ENCODE data around the gene JARID2.
"Not testable (repeated sequence)": the region's sequence is repeated elsewhere in the genome, so short reads cannot be mapped to it uniquely, and the experiment has no call there.

The JARID2 gene

DNA sequence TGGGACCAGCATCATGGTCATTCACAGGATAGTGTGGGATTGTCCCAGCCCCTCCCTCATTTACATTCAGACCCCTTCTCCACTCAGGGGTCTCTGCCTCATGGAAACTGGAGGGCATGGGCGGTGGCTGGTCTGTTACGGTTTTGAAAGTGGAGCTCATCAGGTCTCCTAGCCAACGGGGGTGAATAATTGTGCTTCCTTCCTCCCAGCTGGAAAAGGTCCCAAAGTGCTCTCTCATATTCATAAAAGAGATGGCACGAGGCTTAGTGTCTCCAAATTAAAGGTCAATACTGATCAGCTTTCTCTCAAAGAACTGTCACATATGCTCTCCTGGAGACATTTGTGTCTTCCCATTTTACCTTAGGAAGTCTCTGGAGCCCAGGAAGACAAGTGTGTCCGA lies 19.9 kb downstream of the JARID2 start:
- no peak for FAIRE-seq

DNA sequence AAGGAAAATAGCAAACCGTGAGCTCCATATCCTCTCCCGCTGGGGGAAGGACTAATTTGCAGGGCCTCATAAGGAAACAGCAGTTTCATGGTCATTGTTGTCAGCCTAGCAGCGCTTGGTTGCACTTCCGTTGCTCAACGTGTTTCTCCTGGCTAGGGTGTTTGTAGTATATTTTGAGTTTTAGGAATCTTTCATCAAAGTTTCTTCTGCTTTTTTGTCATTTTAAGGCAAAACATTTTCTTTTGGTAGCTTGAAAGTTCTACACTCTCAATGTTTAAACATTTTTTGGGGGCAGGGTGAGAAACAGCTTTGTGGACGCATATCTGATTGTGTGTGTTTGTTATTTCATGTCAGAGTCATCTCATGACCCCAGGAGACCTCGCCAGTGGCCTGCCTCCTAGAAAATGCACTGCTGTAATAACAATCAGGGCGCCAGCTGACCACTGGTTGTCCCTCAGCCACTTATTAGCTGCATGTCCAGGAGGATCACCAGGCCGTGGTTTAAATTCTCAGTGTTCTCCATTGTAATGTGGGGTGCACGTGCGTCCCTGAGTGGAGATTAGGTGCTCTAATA lies 20.6 kb downstream of the JARID2 start:
- no peak for FAIRE-seq

DNA sequence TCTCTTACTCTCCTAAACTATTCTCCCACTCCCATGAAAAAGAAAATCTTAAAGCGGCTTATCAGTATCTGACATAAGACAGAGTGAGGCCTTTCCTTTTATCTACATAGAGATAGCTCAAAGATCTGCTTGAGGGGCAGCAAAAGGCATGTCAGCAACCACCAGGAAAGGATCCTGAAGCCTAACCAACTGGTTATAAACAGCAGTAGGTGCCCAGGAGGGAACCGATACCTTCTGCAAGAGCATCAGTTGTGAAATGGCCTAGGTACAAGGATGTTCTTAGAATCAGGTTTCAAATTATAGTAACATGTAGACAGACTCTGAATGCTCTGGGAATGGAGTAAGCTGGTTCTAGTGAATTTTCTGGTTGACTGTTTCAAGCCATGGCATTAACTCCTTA lies 21.4 kb downstream of the JARID2 start:
- FAIRE-seq = no peak

DNA sequence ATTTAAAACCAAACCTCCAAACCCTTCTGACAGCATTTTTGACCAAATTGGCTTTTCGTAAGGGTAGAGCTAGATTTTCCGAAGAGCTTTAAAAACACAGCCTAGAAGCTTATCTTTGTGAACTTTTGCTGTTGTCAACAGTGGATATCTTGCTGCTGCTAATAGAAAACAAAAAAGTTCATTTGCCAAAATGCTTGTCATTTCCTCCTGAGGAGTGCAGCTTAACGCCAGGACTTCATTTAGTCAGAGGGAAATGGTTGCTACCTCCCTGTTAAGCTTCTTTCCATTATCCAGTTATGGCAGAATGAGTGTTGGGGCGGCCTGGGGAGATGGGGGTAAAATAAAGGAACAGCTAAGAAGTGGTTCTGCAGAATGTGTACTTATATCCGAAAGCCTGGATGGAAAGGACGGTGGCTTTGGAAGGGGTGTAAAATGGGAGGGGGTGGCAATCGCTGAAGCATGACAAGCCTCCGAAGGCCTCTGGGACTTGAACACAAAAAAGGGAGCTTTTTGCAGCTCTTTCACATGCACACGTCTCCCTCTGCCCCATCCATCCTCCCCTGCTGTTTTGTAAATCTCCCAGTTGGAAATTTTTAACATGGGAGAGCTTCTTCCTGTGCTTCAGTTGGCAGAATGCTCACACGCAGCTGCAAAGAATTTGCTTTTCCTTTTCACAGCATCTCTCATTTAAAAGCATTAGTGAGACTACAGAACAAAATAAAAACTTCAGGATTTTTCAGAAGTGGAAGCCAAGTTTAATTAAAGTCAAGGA lies 22.5 kb downstream of the JARID2 start:
- FAIRE-seq = no peak

DNA sequence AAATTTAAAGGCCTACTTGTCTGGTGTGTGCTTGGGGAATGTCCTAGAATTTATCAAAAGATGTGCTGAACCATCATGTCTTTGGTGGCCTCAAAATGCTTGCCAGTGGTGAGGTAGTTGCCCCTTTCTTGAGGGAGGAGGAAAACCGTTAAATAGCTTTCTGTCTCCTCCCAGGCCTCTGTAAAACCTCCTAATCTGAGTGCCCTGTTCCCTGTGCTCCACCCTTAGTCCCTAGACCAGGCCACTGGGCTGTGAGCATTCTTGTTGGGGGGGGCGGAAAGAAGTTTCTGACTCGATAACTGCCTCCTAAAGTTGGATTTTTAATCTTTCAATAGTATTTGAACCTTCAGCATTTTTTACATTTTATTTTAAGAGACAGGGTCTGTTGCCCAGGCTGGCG lies 23.1 kb downstream of the JARID2 start:
- FAIRE-seq = no peak

DNA sequence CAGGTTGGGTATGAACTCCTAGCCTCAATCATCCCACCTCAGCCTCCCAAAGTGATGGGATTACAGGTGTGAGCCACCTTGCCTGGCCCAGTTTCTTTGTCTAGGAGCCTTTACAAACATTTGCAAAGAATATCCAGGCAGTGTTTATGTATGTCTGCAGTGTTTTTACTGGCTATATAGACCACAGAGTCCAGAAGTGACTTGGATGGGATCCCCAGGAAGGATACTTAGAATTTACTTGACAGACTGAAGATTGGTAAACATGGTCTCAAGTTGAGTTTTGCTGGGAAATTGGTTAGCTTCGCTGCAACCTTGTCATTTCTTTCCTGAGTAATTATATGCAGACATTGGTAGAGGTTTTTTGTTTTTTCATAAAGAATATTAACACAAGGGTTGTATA lies 23.8 kb downstream of the JARID2 start:
- no peak for FAIRE-seq

DNA sequence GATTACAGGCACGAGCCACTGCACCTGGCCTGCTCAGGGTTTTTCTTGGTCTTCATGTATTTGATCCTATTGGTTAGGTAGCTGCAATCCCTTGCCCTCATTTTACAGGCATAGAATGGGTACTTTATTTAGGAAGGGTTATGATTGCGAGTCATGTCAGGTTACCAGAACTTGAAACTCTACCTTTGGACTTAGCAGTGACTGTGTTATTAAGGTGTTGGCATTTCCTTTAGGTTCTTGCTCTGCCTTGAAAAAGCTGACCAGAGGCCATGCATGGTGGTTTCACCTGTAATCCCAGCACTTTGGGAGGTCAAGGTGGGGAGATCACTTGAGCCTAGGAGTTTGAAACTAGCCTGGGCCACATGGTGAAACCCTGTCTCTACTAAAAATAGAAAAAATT lies 24.5 kb downstream of the JARID2 start:
- no peak for FAIRE-seq

DNA sequence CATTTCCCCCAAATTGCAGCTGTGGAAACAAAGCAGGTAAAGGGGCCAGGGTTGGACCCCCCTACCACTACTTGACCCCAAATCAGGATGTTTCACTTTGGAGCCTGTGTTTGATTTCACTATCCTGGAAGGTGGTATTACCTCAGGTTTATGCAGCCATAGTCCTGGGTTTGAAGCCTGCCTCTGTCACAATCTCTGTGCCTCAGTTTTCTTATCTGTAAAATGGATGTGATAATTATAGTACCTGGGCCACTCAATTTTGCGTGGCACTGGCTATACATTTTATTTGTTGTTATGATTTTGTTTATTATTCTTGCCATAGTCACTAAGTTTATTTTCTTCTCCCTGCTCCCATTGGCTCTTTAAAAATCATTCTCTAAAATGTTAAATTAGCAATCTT lies 26.7 kb downstream of the JARID2 start:
- FAIRE-seq = no peak

DNA sequence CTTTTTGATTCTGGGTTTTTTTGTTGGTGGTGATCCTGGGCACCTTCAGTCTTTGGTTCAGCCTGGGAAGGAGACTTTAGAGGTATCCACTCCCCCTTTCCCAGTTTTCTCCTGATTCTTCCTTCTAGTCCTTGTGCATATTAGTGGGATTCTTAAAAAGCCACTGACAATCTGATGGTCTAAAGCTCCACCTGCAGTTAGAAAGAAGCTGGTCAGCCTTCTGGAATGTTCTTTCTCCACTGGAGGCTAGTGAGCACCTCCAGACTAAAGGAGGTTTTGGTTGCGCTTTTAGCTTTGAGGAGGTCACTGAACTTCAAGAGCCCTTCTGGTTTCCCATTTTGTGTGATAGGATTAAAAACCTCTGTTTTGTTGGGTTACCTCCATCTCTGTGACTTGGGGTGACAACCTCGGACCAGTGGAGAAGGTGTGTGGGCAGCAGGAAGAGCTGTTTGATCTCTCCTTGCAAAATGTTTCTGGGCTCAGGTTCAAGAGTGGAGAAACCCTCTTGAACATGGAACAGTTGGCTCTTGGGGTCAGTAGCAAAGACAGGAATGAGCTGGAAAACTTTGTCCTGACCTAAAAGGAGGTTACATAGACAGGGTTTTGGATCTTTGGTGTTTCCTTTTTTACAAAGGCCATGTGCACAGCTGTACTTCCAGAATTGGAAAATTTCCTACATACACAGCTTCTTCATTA lies 29.0 kb downstream of the JARID2 start:
- FAIRE-seq = no peak

DNA sequence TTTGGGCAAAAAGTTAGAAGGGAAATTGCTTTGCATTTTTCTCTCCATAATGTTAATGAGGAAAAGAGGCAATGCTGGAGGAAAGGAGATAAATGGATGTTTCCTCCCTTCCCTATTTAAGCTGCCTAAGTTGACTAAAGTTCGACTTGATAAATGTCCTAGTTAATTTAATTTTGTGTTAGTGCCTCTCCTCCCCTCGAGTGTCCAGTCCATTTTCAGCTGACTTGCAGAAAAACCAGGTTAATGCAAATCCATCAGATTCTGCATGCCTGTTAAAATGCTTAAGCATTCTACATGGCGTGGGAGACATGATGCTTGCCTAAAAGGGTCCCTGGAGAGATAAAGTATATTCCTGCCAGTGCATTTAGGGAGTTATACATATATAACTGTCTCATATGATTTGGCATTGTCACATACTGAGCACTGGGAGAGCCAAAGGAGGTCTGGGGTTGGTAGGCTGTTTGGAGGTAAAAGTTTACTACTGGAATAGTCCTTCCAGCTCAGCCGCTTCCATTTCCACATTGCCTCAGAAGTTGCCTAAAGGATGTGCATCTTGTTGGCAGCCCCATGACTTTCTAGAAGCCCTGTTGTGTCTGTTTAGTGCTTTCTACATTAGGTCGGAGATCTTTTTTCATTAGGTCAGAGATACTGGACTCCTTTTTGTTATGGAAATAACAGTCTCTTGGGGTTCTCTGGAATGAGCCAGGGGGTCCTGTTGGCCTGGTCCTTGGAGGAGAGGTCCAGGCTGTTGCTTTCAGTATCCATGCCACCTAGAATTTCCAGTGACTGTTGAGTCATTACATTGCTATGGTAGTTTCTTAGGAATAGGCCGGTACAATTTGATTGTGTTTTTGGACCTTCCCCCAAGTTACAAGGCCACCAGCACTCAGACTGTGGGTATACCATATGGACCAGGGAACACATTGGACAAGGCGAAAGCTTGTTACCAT lies 30.4 kb downstream of the JARID2 start:
- FAIRE-seq = no peak

DNA sequence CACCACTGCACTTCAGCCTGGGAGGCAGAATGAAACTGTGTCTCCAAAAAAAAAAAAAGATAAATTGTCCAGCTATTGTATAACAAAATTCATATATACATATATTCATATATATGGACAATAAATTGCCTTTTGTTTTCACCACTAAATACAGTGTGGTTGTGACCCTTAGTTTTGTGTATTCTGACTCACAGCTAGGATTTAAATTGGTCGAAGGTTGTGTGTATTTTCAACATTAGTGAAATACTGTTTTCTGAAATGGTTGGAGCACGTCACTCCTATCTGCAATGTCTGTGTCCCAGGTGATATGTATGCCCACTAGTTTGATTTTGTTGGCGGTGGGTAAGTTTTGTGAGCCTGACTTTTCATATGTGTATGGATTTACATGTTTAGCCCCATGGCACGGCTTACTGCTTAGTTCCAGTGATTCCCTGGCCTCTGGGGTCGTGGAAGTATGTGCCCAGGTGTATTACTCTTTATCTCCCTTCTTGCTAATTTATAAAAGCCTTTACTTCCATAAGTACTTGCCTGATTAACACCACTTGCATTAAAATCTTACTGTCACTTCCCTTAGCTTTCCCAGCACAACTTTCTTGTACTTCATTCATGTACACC lies 33.3 kb downstream of the JARID2 start:
- no peak for FAIRE-seq

DNA sequence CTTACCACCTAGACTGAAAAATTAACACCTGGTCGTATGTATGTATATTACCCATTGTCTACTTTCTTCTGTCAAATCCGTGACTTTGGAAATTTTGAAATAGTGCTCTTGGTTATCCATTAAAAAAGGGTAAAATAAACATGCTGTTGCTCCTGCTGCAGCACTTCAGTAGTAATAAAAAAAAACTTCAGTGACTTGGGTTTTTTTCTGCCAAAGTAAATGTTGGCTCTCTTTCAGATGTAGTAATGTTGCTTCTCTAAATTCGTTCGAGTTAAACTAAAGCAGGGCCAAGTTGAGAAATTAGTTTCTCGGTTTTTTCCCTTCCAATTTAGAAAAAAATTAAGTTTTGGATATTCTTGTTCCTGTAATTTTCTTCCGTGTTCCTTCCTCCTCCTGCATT lies 34.2 kb downstream of the JARID2 start:
- no peak for FAIRE-seq

DNA sequence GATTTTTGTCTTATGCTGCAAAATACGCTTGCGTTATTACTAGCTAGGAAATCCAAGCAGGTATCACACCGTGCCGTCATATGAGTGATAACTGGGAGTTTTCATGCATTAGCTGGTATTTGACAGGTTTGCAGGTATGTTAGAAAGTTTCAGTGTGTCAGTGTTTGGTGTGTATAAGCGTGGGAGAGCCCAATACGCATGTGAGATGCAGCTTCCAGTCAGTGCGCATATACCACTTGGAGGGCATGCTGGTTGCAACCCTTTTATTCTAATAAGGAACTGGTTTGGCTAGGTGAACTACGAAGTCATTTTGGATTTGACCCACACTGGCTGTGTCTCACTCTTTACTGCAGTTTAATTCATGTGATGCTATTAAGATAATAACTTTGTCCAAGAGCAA lies 35.1 kb downstream of the JARID2 start:
- no peak for FAIRE-seq

DNA sequence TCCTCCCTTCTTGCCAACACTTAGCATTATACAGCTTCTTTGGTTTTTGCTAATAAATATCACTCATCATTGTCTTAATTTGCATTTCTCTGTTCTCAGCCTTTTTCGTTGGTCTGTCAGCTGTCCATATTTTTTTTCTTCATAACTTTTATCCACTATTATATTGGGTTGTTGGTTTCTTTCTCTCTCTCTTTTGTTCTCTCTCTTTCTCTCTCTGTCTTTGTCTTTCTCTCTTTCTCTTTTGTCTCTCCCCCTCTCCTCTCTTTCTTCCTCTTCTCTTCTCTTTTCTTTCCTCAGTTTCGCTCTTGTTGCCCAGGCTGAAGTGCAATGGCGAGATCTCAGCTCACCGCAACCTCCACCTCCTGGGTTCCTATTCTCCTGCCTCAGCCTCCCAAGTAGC lies 36.5 kb downstream of the JARID2 start:
- no peak for FAIRE-seq

DNA sequence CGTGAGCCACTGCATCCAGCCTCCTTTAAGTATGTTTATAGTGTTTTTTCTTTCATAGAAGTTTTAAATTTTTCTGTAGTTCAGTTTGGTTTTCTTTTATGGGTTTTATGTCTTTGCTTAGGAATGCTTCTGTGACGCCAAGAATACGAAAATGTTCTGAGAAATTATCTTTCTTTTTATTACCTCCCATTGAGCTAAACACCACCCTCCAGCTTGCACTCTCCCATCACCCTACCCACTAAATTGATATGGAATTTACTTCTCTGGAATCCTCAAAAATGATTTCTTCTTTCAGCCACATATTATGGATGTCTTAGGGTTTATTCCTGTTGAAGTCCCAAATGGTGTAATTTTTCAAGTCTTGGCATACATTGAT lies 38.1 kb downstream of the JARID2 start:
- no peak for FAIRE-seq

DNA sequence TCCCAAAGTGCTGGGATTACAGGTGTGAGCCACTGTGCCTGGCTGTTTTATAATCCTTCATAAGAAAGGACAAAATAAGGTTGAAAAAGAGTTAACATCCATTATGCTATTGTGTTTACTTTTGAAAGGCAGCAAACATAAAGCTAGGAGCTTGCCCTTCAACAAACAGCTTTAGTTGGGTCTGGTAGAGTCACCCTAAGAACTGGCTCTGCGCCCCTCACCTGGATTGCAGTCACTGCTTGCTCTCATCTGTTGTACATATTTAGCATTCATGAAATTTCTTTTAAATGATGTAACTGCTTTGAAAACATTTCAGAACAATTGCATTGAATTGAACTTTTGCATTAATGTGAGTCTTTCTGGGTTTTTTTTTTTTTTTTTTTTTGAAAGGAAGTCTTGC lies 38.9 kb downstream of the JARID2 start:
- FAIRE-seq = no peak

DNA sequence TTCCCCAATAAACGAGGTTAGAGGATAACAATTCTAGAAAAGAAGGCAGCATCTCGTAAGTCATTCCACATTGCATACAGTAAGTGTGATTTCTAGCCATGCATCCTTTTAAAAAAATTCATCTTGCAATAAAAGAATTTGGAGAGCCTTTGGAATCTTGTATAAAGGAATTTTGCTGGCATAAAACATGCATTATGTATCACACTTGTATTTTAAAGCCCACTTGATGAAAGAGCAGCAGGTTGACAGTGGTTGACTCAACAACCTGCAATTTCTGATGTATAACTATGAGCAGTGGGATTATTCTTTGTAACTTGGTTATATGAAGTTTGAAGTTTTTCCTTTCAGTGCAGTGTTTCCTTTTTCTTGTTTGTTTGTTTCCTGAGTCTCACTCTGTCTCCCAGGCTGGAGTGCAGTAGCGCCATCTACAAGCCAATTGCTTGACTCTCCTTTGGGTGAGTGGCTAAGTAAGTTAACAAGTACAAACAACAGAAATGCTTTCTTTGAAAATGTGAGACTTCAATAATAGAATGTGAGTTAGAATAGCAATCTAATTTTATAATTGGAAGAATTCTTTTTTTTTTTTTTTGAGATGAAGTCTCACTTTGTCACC lies 39.9 kb downstream of the JARID2 start:
- no peak for FAIRE-seq

DNA sequence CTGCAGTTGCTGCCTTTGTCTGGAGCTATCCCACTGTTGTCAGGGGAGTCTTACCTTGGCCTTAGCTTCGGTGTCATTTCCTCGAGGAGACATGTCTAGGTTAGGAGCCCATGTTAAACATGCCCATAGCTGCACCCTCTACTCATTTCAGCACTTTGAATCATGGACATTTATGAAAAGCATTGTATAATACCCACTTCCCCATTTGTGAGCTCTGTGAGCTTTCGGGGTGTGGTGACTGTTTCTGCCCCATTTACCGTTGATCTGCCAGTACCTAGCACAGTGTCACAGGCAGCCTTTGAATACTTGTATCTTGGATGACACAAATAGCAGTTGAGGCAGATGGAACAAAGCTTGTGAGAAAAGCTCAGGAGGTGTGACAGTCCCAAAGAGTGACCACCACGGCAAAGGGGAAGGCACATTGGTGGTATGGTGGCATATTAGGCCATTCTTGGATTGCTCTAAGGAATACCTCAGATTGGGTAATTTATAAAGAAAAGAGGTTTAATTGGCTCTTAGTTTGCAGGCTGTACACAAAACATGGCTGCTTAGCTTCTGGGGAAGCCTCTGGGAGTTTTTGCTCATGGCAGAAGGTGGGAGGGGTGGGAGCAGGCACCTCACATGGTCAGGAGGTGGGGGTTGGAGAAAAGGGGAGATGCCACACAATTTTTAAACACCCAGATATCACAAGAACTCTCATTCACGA lies 42.0 kb downstream of the JARID2 start:
- FAIRE-seq = no peak

DNA sequence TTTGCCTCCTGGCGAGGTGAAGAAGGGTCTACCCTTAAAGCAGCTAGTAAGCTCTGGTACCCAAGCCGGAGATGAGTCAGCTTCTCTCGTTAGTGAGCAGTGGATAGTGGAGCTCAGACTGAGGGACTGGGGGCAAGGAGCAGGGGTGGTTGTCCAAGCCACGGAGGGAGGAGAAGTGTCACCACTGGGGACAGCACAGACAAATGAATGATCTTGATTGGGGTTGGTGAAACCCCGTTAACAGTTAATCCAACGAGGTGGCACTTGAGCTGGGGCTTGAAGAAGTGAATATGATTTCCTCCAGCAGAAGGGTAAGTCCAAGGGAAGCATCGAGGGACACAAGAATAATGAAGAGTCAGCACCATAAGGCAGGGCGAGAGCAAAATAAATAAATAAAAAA lies 43.0 kb downstream of the JARID2 start:
- FAIRE-seq = no peak

DNA sequence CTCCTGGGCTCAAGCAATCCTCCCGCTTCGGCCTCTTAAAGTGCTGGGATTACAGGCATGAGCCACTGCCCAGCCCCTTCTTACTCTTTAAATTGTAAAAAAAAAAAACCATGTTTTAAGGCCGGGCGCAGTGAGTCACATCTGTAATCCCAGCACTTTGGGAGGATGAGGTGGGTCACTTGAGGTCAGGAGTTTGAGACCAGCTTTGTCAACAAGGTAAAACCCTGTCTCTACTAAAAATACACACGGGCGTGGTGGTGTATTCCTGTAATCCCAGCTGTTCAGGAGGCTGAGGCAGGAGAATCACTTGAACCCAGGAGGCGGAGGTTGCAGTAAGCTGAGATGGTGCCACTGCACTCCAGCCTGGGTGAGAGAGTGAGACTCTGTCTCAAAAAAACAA lies 43.6 kb downstream of the JARID2 start:
- not testable (repeated sequence) for FAIRE-seq

DNA sequence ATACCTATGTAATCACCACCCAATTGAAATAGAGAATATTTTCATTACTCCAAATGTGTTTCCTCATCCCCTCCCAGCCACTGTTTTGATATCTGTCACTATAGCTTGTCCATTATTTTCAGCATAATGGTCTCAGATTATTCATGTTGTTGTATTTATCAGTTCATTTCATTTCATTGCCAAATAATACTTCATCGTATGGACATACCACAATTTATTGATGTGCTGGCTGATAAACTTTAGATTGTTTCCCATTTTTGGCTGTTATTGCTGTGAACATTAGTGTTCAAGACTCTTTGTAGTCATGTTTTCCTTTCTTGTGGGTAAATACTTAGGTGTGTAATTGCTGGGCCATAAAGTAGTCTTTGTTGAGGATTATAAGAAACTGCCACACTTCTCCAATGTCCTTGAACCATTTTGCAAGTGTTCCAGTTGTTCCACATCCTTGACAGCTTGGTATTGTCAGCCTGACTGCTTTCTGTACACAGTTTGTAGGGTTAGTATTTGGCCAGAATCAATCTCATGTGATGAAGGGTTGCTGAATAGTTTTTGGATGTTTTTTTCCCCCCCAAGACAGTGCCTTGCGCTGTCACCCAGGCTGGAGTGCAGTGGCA lies 44.3 kb downstream of the JARID2 start:
- FAIRE-seq = no peak

Data from colon (tissue), 2 donors.